Neuronal stem cell (in vitro differentiated cells): ENCODE results near the gene WHRN.
A peak's percentile ranks its signal among the peaks of the same experiment; 100 is the strongest.

Experiments
- DNase-seq: peaks from one replicate; pipeline ENCODE4 v3.0.0-alpha.2; 2013; ENCODE audit warnings: low spot score
- H2AFZ ChIP-seq: one replicate; pipeline ENCODE4 v1.6.1; 2013; ENCODE audit warnings: mild to moderate bottlenecking, low read length, inconsistent platforms
- H2AK5ac ChIP-seq: 2 replicates; pipeline ENCODE4 v1.6.1; 2013; ENCODE audit warnings: low read depth, mild to moderate bottlenecking, inconsistent platforms, low read length, moderate library complexity, mixed read lengths
- H2BK120ac ChIP-seq: 2 replicates; pipeline ENCODE4 v1.6.1; 2013; ENCODE audit warnings: low read depth, mild to moderate bottlenecking, inconsistent platforms, low read length, moderate library complexity, mixed read lengths
- H2BK12ac ChIP-seq: one replicate; pipeline ENCODE4 v1.6.1; 2013; ENCODE audit warnings: low read length, inconsistent platforms
- H2BK15ac ChIP-seq: 2 replicates; pipeline ENCODE4 v1.6.1; 2013; ENCODE audit warnings: mild to moderate bottlenecking, low read length, inconsistent platforms, mixed read lengths
- H2BK5ac ChIP-seq: one replicate; pipeline ENCODE4 v1.6.1; 2013; ENCODE audit warnings: inconsistent platforms, mild to moderate bottlenecking, low read length, moderate library complexity
- H3K14ac ChIP-seq: one replicate; pipeline ENCODE4 v1.6.1; 2013; ENCODE audit warnings: low read length, inconsistent platforms
- H3K18ac ChIP-seq: 2 replicates; pipeline ENCODE4 v1.6.1; 2013; ENCODE audit warnings: low read length, inconsistent platforms
- H3K23ac ChIP-seq: 2 replicates; pipeline ENCODE4 v1.6.1; 2013; ENCODE audit warnings: low read depth, mild to moderate bottlenecking, mixed read lengths, low read length, inconsistent platforms; ENCODE audit not compliant: poor library complexity
- H3K27ac ChIP-seq: replicated peaks from 3 replicates; pipeline ENCODE4 v1.5.1; 2013; ENCODE audit warnings: low read length, inconsistent platforms
- H3K27me3 ChIP-seq, 3 experiments: 2 replicates each; pipeline ENCODE4 v1.6.1; 2013; ENCODE audit warnings: low read length in 3 of 3, mild to moderate bottlenecking in 2 of 3, inconsistent platforms in 1 of 3, low read depth in 1 of 3, mixed read lengths in 1 of 3, moderate library complexity in 1 of 3; ENCODE audit not compliant: control insufficient read depth in 3 of 3, insufficient read depth in 3 of 3
- H3K36me3 ChIP-seq, 2 donors: replicated peaks in 1 of 2; 2 replicates each; pipeline ENCODE4 v1.6.1; 2013; ENCODE audit warnings: low read length in 2 of 2; ENCODE audit not compliant: control insufficient read depth in 2 of 2, insufficient read depth in 2 of 2
- H3K4ac ChIP-seq: 2 replicates; pipeline ENCODE4 v1.6.1; 2013; ENCODE audit warnings: inconsistent platforms, mild to moderate bottlenecking, low read length, moderate library complexity
- H3K4me1 ChIP-seq, 2 donors: 1 replicate in 1 of 2; 2 replicates in 1 of 2; pipeline ENCODE4 v1.6.1; 2013; ENCODE audit warnings: low read length in 2 of 2, low read depth in 1 of 2; ENCODE audit not compliant: control insufficient read depth in 2 of 2, insufficient read depth in 1 of 2
- H3K4me2 ChIP-seq: one replicate; pipeline ENCODE4 v1.6.1; 2013; ENCODE audit warnings: mild to moderate bottlenecking, low read length, inconsistent platforms; ENCODE audit not compliant: insufficient read depth, poor library complexity, severe bottlenecking
- H3K4me3 ChIP-seq, 2 donors: 2 replicates each; pipeline ENCODE4 v1.5.1; 2013; ENCODE audit warnings: low read length in 2 of 2, mild to moderate bottlenecking in 2 of 2, inconsistent platforms in 1 of 2, moderate library complexity in 1 of 2
- H3K79me1 ChIP-seq: one replicate; pipeline ENCODE4 v1.6.1; 2013; ENCODE audit warnings: low read depth, mild to moderate bottlenecking, inconsistent platforms, low read length, moderate library complexity
- H3K9ac ChIP-seq: one replicate; pipeline ENCODE4 v1.6.1; 2013; ENCODE audit warnings: mild to moderate bottlenecking, low read depth, low read length, inconsistent platforms; ENCODE audit not compliant: poor library complexity
- H3K9me3 ChIP-seq, 2 donors: replicated peaks in 1 of 2; 2 replicates each; pipeline versions ENCODE3 to v1.6.1; 2013; ENCODE audit warnings: low read length in 2 of 2, mild to moderate bottlenecking in 2 of 2, inconsistent platforms in 1 of 2, low read depth in 1 of 2, mixed read lengths in 1 of 2, moderate library complexity in 1 of 2; ENCODE audit not compliant: control insufficient read depth in 2 of 2, insufficient read depth in 1 of 2
- H4K8ac ChIP-seq: one replicate; pipeline ENCODE4 v1.6.1; 2013; ENCODE audit warnings: low read depth, mild to moderate bottlenecking, inconsistent platforms, low read length, moderate library complexity
- H4K91ac ChIP-seq: one replicate; pipeline ENCODE4 v1.6.1; 2013; ENCODE audit warnings: low read length, low read depth, mild to moderate bottlenecking, inconsistent platforms; ENCODE audit not compliant: poor library complexity
- WGBS, 2 donors: extraction: QIAGEN DNeasy Blood & Tissue Kit; methylation state at CpG; one replicate each; pipeline ENCODE4 v1.1.7; 2013; ENCODE audit warnings: missing lambda C conversion rate in 2 of 2, mixed read lengths in 1 of 2; ENCODE audit not compliant: insufficient read length in 2 of 2, insufficient replicate concordance in 1 of 2; ENCODE audit errors: extremely low coverage in 2 of 2; 5-methylcytosine and 5-hydroxymethylcytosine counted together

The WHRN gene

GRCh38 chr9:114475412-114476135 is 29.7 kb downstream of the WHRN start:
- H3K27ac ChIP-seq: no peak overlapping the region
- H3K14ac ChIP-seq: no peak overlapping the region
- H4K91ac ChIP-seq: no peak overlapping the region
- no peaks in the 10 kb centered on the region for H3K79me1 ChIP-seq
- H3K4me2 ChIP-seq: no peak overlapping the region
- no peak overlapping the region for H2BK15ac ChIP-seq
- H3K36me3 ChIP-seq: peaks cover 0 to 14% of the 10 kb centered on the region in 2 donors
- DNase-seq: no peak
- H3K4me1 ChIP-seq: peaks cover 0 to 5% of the 10 kb centered on the region in 2 donors
- H3K23ac ChIP-seq: no peak overlapping the region
- no peak overlapping the region for H3K18ac ChIP-seq
- H3K9me3 ChIP-seq: no peaks in the 10 kb centered on the region
- H3K27me3 ChIP-seq: no peaks in the 10 kb centered on the region
- no peak overlapping the region for H2BK12ac ChIP-seq
- no CpG with 5 or more reads among the region's 8 CpGs for WGBS, 2 donors
- H2BK120ac ChIP-seq: no peak overlapping the region
- no peak overlapping the region for H3K9ac ChIP-seq
- no peak overlapping the region for H3K4ac ChIP-seq
- no peak overlapping the region for H2BK5ac ChIP-seq
- no peak overlapping the region for H3K4me3 ChIP-seq
- no peak overlapping the region for H4K8ac ChIP-seq
- no peak overlapping the region for H2AFZ ChIP-seq
- no peak overlapping the region for H2AK5ac ChIP-seq

- Histone ChIP-seq H2AK5ac (no peak overlapping the region), H3K18ac (no peak overlapping the region), H2AFZ (no peak overlapping the region), H3K14ac (no peak overlapping the region), H3K4me1 (peaks cover 0 to 5% of the 10 kb centered on the region in 2 donors), H3K79me1 (no peaks in the 10 kb centered on the region), H4K91ac (no peak overlapping the region), H3K27me3 (no peaks in the 10 kb centered on the region), H2BK12ac (no peak overlapping the region), H3K4me3 (no peak overlapping the region), H4K8ac (no peak overlapping the region), H2BK15ac (no peak overlapping the region), H3K23ac (no peak overlapping the region), H3K4me2 (no peak overlapping the region), H3K27ac (no peak overlapping the region), H3K9ac (no peak overlapping the region), H2BK120ac (no peak overlapping the region), H3K9me3 (no peaks in the 10 kb centered on the region), H2BK5ac (no peak overlapping the region), H3K36me3 (peaks cover 0 to 14% of the 10 kb centered on the region in 2 donors), H3K4ac (no peak overlapping the region)
- no peak for DNase-seq
- no CpG with 5 or more reads among the region's 1 CpG for WGBS, 2 donors
Measured at GRCh38 chr9:114474425-114474824, 30.8 kb downstream of the WHRN start.

GRCh38 chr9:114473447-114473801 is 31.8 kb downstream of the WHRN start:
- WGBS, 2 donors: no CpG with 5 or more reads among the region's 3 CpGs
- no peak overlapping the region for H2AFZ ChIP-seq
- H2BK15ac ChIP-seq: no peak overlapping the region
- H2BK5ac ChIP-seq: no peak overlapping the region
- no peaks in the 10 kb centered on the region for H3K9me3 ChIP-seq
- no peak overlapping the region for H2AK5ac ChIP-seq
- no peaks in the 10 kb centered on the region for H3K79me1 ChIP-seq
- H3K14ac ChIP-seq: no peak overlapping the region
- H4K91ac ChIP-seq: no peak overlapping the region
- no peak for DNase-seq
- no peak overlapping the region for H3K9ac ChIP-seq
- H3K18ac ChIP-seq: no peak overlapping the region
- no peak overlapping the region for H2BK12ac ChIP-seq
- H3K23ac ChIP-seq: no peak overlapping the region
- no peak overlapping the region for H4K8ac ChIP-seq
- no peaks in the 10 kb centered on the region for H3K27me3 ChIP-seq
- no peak overlapping the region for H3K4ac ChIP-seq
- H3K4me1 ChIP-seq: peaks cover 0 to 5% of the 10 kb centered on the region in 2 donors
- no peak overlapping the region for H3K4me3 ChIP-seq
- H3K36me3 ChIP-seq: peaks cover 0 to 14% of the 10 kb centered on the region in 2 donors
- no peak overlapping the region for H3K4me2 ChIP-seq
- no peak overlapping the region for H3K27ac ChIP-seq
- H2BK120ac ChIP-seq: no peak overlapping the region

- WGBS, 2 donors: no CpG with 5 or more reads among the region's 12 CpGs
- Histone ChIP-seq H4K91ac (no peak overlapping the region), H3K9ac (no peak overlapping the region), H2BK120ac (no peak overlapping the region), H3K9me3 (no peaks in the 10 kb centered on the region), H2BK15ac (no peak overlapping the region), H3K4ac (no peak overlapping the region), H3K4me1 (peaks cover 0 to 5% of the 10 kb centered on the region in 2 donors), H3K79me1 (no peaks in the 10 kb centered on the region), H2AK5ac (no peak overlapping the region), H2BK5ac (no peak overlapping the region), H3K27me3 (no peaks in the 10 kb centered on the region), H3K14ac (no peak overlapping the region), H2BK12ac (no peak overlapping the region), H4K8ac (no peak overlapping the region), H3K18ac (no peak overlapping the region), H3K4me3 (peak overlapping the region in 1 of 2 donors; percentile 49), H3K4me2 (no peak overlapping the region), H3K23ac (no peak overlapping the region), H3K27ac (no peak overlapping the region), H2AFZ (no peak overlapping the region), H3K36me3 (peaks cover 0 to 14% of the 10 kb centered on the region in 2 donors)
- no peak for DNase-seq
Measured at GRCh38 chr9:114472765-114473446, 32.4 kb downstream of the WHRN start.
